KOPT-K1 (cell line): ENCODE results near the gene SUPT4H1.

ENCODE experiments used
- H3K27ac ChIP-seq: fragments of 200-600 bp; sonication (generic); 2 replicates; pipeline ENCODE4 v1.5.1; 2016; ENCODE audit warnings: antibody characterized with exemption, mild to moderate bottlenecking, low read depth, low read length; ENCODE audit not compliant: poor library complexity, severe bottlenecking
- H3K36me3 ChIP-seq: fragments of 200-600 bp; sonication (generic); 2 replicates; pipeline ENCODE4 v1.5.1; 2017; ENCODE audit warnings: antibody characterized with exemption, mild to moderate bottlenecking, low read length, moderate library complexity; ENCODE audit not compliant: insufficient read depth
- H3K9me3 ChIP-seq: fragments of 200-600 bp; sonication (generic); 2 replicates; pipeline ENCODE4 v1.5.1; 2017; ENCODE audit warnings: antibody characterized with exemption, low read length, mild to moderate bottlenecking; ENCODE audit not compliant: insufficient read depth, poor library complexity, severe bottlenecking

The SUPT4H1 gene

GRCh38 chr17:58384897-58385296 lies 32.9 kb upstream of the SUPT4H1 start:
- Histone ChIP-seq H3K9me3 (no peaks in the 10 kb centered on the region), H3K36me3 (no peaks in the 10 kb centered on the region), H3K27ac (no peak overlapping the region)

GRCh38 chr17:58383892-58384462 lies 32.0 kb upstream of the SUPT4H1 start:
- no peaks in the 10 kb centered on the region for H3K36me3 ChIP-seq
- H3K27ac ChIP-seq = no peak overlapping the region
- H3K9me3 ChIP-seq = no peaks in the 10 kb centered on the region

GRCh38 chr17:58382872-58383242 lies 30.9 kb upstream of the SUPT4H1 start:
- Histone ChIP-seq H3K36me3 (no peaks in the 10 kb centered on the region), H3K27ac (peak overlapping the region; percentile 72), H3K9me3 (no peaks in the 10 kb centered on the region)

GRCh38 chr17:58382108-58382871 lies 30.3 kb upstream of the SUPT4H1 start:
- Histone ChIP-seq H3K9me3 (no peaks in the 10 kb centered on the region), H3K27ac (peak overlapping the region; percentile 72), H3K36me3 (no peaks in the 10 kb centered on the region)

- Histone ChIP-seq H3K27ac (peak overlapping the region; percentile 72), H3K36me3 (no peaks in the 10 kb centered on the region), H3K9me3 (no peaks in the 10 kb centered on the region)
These were observed 29.4 kb upstream of the SUPT4H1 start for GRCh38 chr17:58381124-58382035.

GRCh38 chr17:58380207-58381123 lies 28.5 kb upstream of the SUPT4H1 start:
- H3K27ac ChIP-seq = peak overlapping the region; percentile 72
- no peaks in the 10 kb centered on the region for H3K36me3 ChIP-seq
- H3K9me3 ChIP-seq = no peaks in the 10 kb centered on the region

- no peaks in the 10 kb centered on the region for H3K36me3 ChIP-seq
- H3K27ac ChIP-seq = peak overlapping the region; percentile 72
- H3K9me3 ChIP-seq = no peaks in the 10 kb centered on the region
These were observed 27.5 kb upstream of the SUPT4H1 start for GRCh38 chr17:58379511-58379824.

- Histone ChIP-seq H3K27ac (peak overlapping the region; percentile 72), H3K9me3 (no peaks in the 10 kb centered on the region), H3K36me3 (no peaks in the 10 kb centered on the region)
These were observed 26.9 kb upstream of the SUPT4H1 start for GRCh38 chr17:58378733-58379510.

GRCh38 chr17:58377661-58378060 lies 25.7 kb upstream of the SUPT4H1 start:
- Histone ChIP-seq H3K36me3 (no peaks in the 10 kb centered on the region), H3K27ac (peak overlapping the region; percentile 14), H3K9me3 (no peaks in the 10 kb centered on the region)

- H3K27ac ChIP-seq = no peak overlapping the region
- H3K36me3 ChIP-seq = no peaks in the 10 kb centered on the region
- no peaks in the 10 kb centered on the region for H3K9me3 ChIP-seq
These were observed 25.1 kb upstream of the SUPT4H1 start for GRCh38 chr17:58377093-58377601.

- Histone ChIP-seq H3K9me3 (no peaks in the 10 kb centered on the region), H3K36me3 (no peaks in the 10 kb centered on the region), H3K27ac (no peak overlapping the region)
These were observed 24.5 kb upstream of the SUPT4H1 start for GRCh38 chr17:58376472-58377000.

GRCh38 chr17:58375811-58376210 lies 23.8 kb upstream of the SUPT4H1 start:
- no peaks in the 10 kb centered on the region for H3K36me3 ChIP-seq
- H3K27ac ChIP-seq = no peak overlapping the region
- no peaks in the 10 kb centered on the region for H3K9me3 ChIP-seq

GRCh38 chr17:58375256-58375655 lies 23.3 kb upstream of the SUPT4H1 start:
- no peak overlapping the region for H3K27ac ChIP-seq
- H3K36me3 ChIP-seq = no peaks in the 10 kb centered on the region
- H3K9me3 ChIP-seq = no peaks in the 10 kb centered on the region

- no peaks in the 10 kb centered on the region for H3K9me3 ChIP-seq
- H3K27ac ChIP-seq = no peak overlapping the region
- no peaks in the 10 kb centered on the region for H3K36me3 ChIP-seq
These were observed 21.9 kb upstream of the SUPT4H1 start for GRCh38 chr17:58373923-58374322.
